Activated CD4-positive, CD25-positive, alpha-beta regulatory T cell treated with anti-CD3 and anti-CD28 coated beads, Interleukin-2, amount 50 U/mL, for 16 hours (primary cell): ENCODE data around the gene OSBPL8.
"Not testable (repeated sequence)": the region's sequence is repeated elsewhere in the genome, so short reads cannot be mapped to it uniquely, and the experiment has no call there.

Experiments used
- DNase-seq: peaks from one replicate; pipeline ENCODE4 v3.0.0-alpha.2; 2020; ENCODE audit warnings: low read depth, low spot score

Gene OSBPL8

GRCh38 chr12:76360316-76360715 is 199.3 kb downstream of the OSBPL8 start:
- DNase-seq, result no peak

GRCh38 chr12:76356071-76356470 is 203.5 kb downstream of the OSBPL8 start:
- no peak for DNase-seq

GRCh38 chr12:76348079-76348901 is 211.3 kb downstream of the OSBPL8 start, which contains the start of gene BBS10:
TSS of gene BBS10 (minus strand) at chr12:76348415. CDS start at chr12:76348358, 57 bp downstream.
- DNase-seq, result peak; percentile 70

GRCh38 chr12:76346798-76347420 is 212.7 kb downstream of the OSBPL8 start:
- no peak for DNase-seq

GRCh38 chr12:76346236-76346635 is 213.3 kb downstream of the OSBPL8 start:
- no peak for DNase-seq

- DNase-seq, result no peak
Observed at GRCh38 chr12:76345569-76345968, 214.0 kb downstream of the OSBPL8 start.

GRCh38 chr12:76341436-76342030 is 218.0 kb downstream of the OSBPL8 start:
- no peak for DNase-seq

- DNase-seq, result no peak
Observed at GRCh38 chr12:76340680-76341435, 218.7 kb downstream of the OSBPL8 start.

GRCh38 chr12:76337583-76337982 is 222.0 kb downstream of the OSBPL8 start:
- DNase-seq, result no peak

GRCh38 chr12:76332606-76333005 is 227.0 kb downstream of the OSBPL8 start:
- DNase-seq, result no peak

GRCh38 chr12:76329606-76330005 is 230.0 kb downstream of the OSBPL8 start:
- DNase-seq, result no peak

GRCh38 chr12:76329159-76329558 is 230.4 kb downstream of the OSBPL8 start:
- no peak for DNase-seq

- not testable (repeated sequence) for DNase-seq
Observed at GRCh38 chr12:76319595-76320319, 239.8 kb downstream of the OSBPL8 start.

- DNase-seq, result no peak
Observed at GRCh38 chr12:76318773-76319594, 240.6 kb downstream of the OSBPL8 start.

GRCh38 chr12:76317976-76318375 is 241.6 kb downstream of the OSBPL8 start:
- no peak for DNase-seq

GRCh38 chr12:76316468-76316867 is 243.1 kb downstream of the OSBPL8 start:
- no peak for DNase-seq

- DNase-seq, result no peak
Observed at GRCh38 chr12:76313299-76313698, 246.3 kb downstream of the OSBPL8 start.

- DNase-seq, result no peak
Observed at GRCh38 chr12:76312315-76312714, 247.3 kb downstream of the OSBPL8 start.

- no peak for DNase-seq
Observed at GRCh38 chr12:76311796-76312195, 247.8 kb downstream of the OSBPL8 start.

- no peak for DNase-seq
Observed at GRCh38 chr12:76310110-76310509, 249.5 kb downstream of the OSBPL8 start.
